RCC 7860 (cell line): Measurements from ENCODE around the gene ECHS1.
"Not testable (repeated sequence)": the region's sequence is repeated elsewhere in the genome, so short reads cannot be mapped to it uniquely, and the experiment has no call there.

Source experiments
- DNase-seq: peaks from one replicate; pipeline ENCODE4 v3.0.0-alpha.2; 2015; ENCODE audit warnings: low spot score
- FAIRE-seq: peaks from 2 replicates; lab custom pipeline; 2012; peaks lifted over from hg19 to GRCh38; lab: Jason Lieb, UNC

Gene ECHS1

GRCh38 chr10:133379152-133379800, 6.1 kb upstream of the ECHS1 start, which contains the start of gene PAOX:
PAOX (plus strand) TSS chr10:133379262; CDS start chr10:133379317, 55 bp downstream.
- peak; percentile 42 for DNase-seq
- FAIRE-seq: no peak

GRCh38 chr10:133378251-133379096, 5.3 kb upstream of the ECHS1 start:
- FAIRE-seq (no peak), DNase-seq (no peak)

- DNase-seq (no peak), FAIRE-seq (no peak)
These were observed 4.7 kb upstream of the ECHS1 start for GRCh38 chr10:133377818-133378250.

- no peak for DNase-seq
- FAIRE-seq: no peak
These were observed 4.1 kb upstream of the ECHS1 start for GRCh38 chr10:133377025-133377817.

- DNase-seq, FAIRE-seq: not testable (repeated sequence)
These were observed 3.0 kb upstream of the ECHS1 start for GRCh38 chr10:133376183-133376582.

- FAIRE-seq (no peak), DNase-seq (no peak)
These were observed 2.4 kb upstream of the ECHS1 start for GRCh38 chr10:133375357-133376115.

GRCh38 chr10:133372507-133372906, 647 bp downstream of the ECHS1 start:
- FAIRE-seq: no peak
- DNase-seq: no peak

- DNase-seq (no peak), FAIRE-seq (no peak)
These were observed 2.9 kb downstream of the ECHS1 start for GRCh38 chr10:133370030-133370786.

- no peak for DNase-seq
- no peak for FAIRE-seq
These were observed 5.0 kb downstream of the ECHS1 start for GRCh38 chr10:133368153-133368552.

GRCh38 chr10:133367461-133367860, 5.7 kb downstream of the ECHS1 start:
- DNase-seq, FAIRE-seq: not testable (repeated sequence)

- FAIRE-seq (no peak), DNase-seq (no peak)
These were observed 6.4 kb downstream of the ECHS1 start for GRCh38 chr10:133366751-133367150.

- FAIRE-seq: no peak
- DNase-seq: no peak
These were observed 7.0 kb downstream of the ECHS1 start for GRCh38 chr10:133366130-133366478.

GRCh38 chr10:133365461-133366129, 7.6 kb downstream of the ECHS1 start:
- FAIRE-seq: no peak

GRCh38 chr10:133364645-133365431, 8.3 kb downstream of the ECHS1 start:
- DNase-seq (no peak), FAIRE-seq (no peak)

More at GRCh38 chr10:133365461-133366129, 7.6 kb downstream of the ECHS1 start:
- DNase-seq: no peak

GRCh38 chr10:133362846-133363245, 10.3 kb downstream of the ECHS1 start:
- FAIRE-seq (no peak), DNase-seq (no peak)

- DNase-seq (no peak), FAIRE-seq (no peak)
These were observed 11.2 kb downstream of the ECHS1 start for GRCh38 chr10:133361773-133362441.

- FAIRE-seq: no peak
These were observed 11.9 kb downstream of the ECHS1 start for GRCh38 chr10:133361227-133361626.

More at GRCh38 chr10:133361227-133361626, 11.9 kb downstream of the ECHS1 start:
- no peak for DNase-seq
